Measurements from ENCODE around the gene GATB. TPM values are rescaled to one million over a fixed set of nuclear protein-coding genes. Genes with fewer than 3 reads are reported as not detected.

GATB gene
- total RNA-seq, 1 donor from 2014 or later = 142 TPM

GRCh38 chr4:151712777-151713176, 48.0 kb downstream of the GATB start:
- DNase-seq (no peak), ATAC-seq (no peak)
- intact Hi-C loops (cut with micrococcal nuclease) = no loop called here

- DNase-seq (no peak), ATAC-seq (no peak)
- intact Hi-C loops (cut with micrococcal nuclease) = no loop called here
These were observed 49.2 kb downstream of the GATB start for GRCh38 chr4:151711646-151712045.

GRCh38 chr4:151709587-151709986, 51.2 kb downstream of the GATB start:
- DNase-seq = no peak
- no peak for ATAC-seq
- intact Hi-C loops (cut with micrococcal nuclease) = no loop called here

GRCh38 chr4:151709071-151709470, 51.7 kb downstream of the GATB start:
- intact Hi-C loops (cut with micrococcal nuclease) = no loop called here
- DNase-seq (no peak), ATAC-seq (no peak)

GRCh38 chr4:151708100-151708499, 52.7 kb downstream of the GATB start:
- intact Hi-C loops (cut with micrococcal nuclease) = no loop called here
- ATAC-seq (no peak), DNase-seq (no peak)

GRCh38 chr4:151703401-151703800, 57.4 kb downstream of the GATB start:
- intact Hi-C loops (cut with micrococcal nuclease) = no loop called here
- DNase-seq (no peak), ATAC-seq (no peak)

- DNase-seq = no peak
- no peak for ATAC-seq
- intact Hi-C loops (cut with micrococcal nuclease) = no loop called here
These were observed 58.6 kb downstream of the GATB start for GRCh38 chr4:151702256-151702655.

- DNase-seq = no peak
- no peak for ATAC-seq
- intact Hi-C loops (cut with micrococcal nuclease) = no loop called here
These were observed 60.1 kb downstream of the GATB start for GRCh38 chr4:151700566-151701316.

- ATAC-seq (no peak), DNase-seq (no peak)
- intact Hi-C loops (cut with micrococcal nuclease) = no loop called here
These were observed 62.6 kb downstream of the GATB start for GRCh38 chr4:151698213-151698612.

GRCh38 chr4:151694961-151695720, 65.7 kb downstream of the GATB start:
- intact Hi-C loops (cut with micrococcal nuclease) = no loop called here
- peak; percentile 76 for ATAC-seq
- DNase-seq = no peak

- DNase-seq (peak; percentile 32), ATAC-seq (no peak)
- intact Hi-C loops (cut with micrococcal nuclease) = no loop called here
These were observed 67.8 kb downstream of the GATB start for GRCh38 chr4:151692821-151693673.

- DNase-seq (no peak), ATAC-seq (no peak)
- intact Hi-C loops (cut with micrococcal nuclease) = no loop called here
These were observed 68.4 kb downstream of the GATB start for GRCh38 chr4:151692443-151692782.

GRCh38 chr4:151691639-151692442, 69.0 kb downstream of the GATB start:
- DNase-seq (peak; percentile 59), ATAC-seq (peak; percentile 39)
- intact Hi-C loops (cut with micrococcal nuclease) = no loop called here

- intact Hi-C loops (cut with micrococcal nuclease) = no loop called here
- DNase-seq = no peak
- ATAC-seq = no peak
These were observed 69.9 kb downstream of the GATB start for GRCh38 chr4:151690876-151691275.

- DNase-seq (no peak), ATAC-seq (no peak)
- intact Hi-C loops (cut with micrococcal nuclease) = no loop called here
These were observed 70.5 kb downstream of the GATB start for GRCh38 chr4:151690164-151690870.

GRCh38 chr4:151689211-151689991, 71.4 kb downstream of the GATB start:
- ATAC-seq (no peak), DNase-seq (no peak)
- intact Hi-C loops (cut with micrococcal nuclease) = no loop called here

- intact Hi-C loops (cut with micrococcal nuclease) = no loop called here
- no peak for ATAC-seq
- no peak for DNase-seq
These were observed 72.1 kb downstream of the GATB start for GRCh38 chr4:151688785-151689043.

Data from left ventricle myocardium superior (tissue), 1 donor.